Stimulated activated CD8-positive, alpha-beta memory T cell treated with anti-CD3 and anti-CD28 coated beads, Interleukin-15, amount 100 ng/mL, for 4 hours (primary cell): Measurements from ENCODE around the gene PDZD2.
"Not testable (repeated sequence)": the region's sequence is repeated elsewhere in the genome, so short reads cannot be mapped to it uniquely, and the experiment has no call there.

Experiments used
- DNase-seq, 2 donors: peaks; one replicate each; pipeline ENCODE4 v3.0.0-alpha.2; 2020; ENCODE audit warnings: low read depth in 2 of 2

The PDZD2 gene

DNA sequence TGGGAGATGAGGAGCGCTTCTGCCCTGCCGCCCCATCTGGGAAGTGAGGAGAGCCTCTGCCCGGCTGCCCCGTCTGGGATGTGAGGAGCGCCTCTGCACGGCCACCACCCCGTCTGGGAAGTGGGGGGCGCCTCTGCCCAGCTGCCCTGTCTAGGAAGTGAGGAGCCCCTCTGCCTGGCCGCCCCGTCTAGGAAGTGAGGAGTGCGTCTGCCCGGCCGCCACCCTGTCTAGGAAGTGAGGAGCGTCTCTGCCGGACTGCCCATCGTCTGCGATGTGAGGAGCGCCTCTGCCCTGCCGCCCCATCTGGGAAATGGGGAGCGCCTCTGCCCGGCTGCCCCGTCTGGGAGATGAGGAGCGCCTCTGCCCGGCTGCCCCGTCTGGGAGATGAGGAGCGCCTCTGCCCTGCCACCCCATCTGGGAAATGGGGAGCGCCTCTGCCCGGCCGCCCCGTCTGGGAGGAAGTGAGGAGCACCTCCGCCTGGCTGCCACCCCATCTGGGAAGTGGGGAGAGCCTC, 401.3 kb downstream of the PDZD2 start:
- not testable (repeated sequence) for DNase-seq

GRCh38 chr5:32042551-32042961, 403.6 kb downstream of the PDZD2 start:
- DNase-seq, result no peak

- DNase-seq, result no peak
Observed at GRCh38 chr5:32043105-32043504, 404.2 kb downstream of the PDZD2 start.

DNA sequence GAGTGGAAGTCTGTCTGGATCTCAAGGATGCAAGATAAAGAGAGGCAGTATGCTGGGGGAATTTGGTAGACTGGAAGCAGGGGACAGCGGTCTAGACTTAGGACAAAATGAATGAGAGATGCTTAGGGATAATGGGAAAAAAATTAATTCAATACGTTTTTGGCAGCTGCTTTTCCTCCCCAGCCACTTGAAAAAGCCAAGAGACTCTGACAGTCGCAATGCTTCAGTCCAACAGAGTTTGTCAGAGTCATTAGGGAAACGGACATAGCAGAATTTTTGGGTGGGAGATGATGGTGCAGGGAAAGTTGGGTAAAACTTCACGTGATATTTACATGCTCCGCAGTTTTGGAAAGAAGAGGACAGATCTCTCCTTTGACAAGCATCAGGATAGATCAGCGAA, 405.5 kb downstream of the PDZD2 start:
- DNase-seq, result no peak

GRCh38 chr5:32044939-32045338, 406.0 kb downstream of the PDZD2 start:
- DNase-seq, result no peak

DNA sequence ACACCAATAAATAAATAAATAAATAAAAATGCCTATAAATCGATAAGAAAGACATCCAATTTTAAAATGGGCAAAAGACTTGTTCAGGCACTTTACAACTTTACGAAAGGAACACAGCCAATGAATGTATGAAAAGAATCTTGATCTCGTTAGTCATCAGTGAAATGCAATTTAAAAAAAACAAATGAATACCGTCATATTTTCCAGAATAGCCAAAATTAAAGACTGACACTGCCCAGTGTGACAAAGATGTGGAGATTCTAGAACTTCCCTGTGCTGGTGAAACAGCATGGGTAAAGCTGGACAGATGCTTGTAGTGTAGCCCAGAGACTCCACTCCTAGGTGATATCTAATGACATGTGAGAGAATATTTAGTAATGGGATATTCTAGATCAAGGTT, 408.1 kb downstream of the PDZD2 start:
- no peak for DNase-seq

DNA sequence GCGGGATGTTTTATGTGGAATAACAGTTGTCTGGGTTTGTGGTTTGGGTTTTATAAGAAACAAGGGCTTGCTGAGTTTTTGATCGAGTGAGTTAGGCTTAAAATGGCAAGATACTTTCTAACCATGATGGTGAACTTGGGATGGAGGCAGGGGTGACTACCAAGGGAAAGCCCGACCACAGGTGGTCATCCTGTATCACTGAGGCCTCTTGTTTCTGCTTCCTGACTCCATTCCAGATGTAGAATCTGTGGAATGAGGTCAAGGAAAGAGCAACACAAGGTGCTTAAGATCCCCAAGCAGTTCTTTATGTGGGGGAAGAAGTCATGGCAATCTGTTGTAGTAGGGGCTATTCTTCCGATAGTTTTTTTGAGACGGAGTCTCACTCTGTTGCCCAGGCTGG, 412.9 kb downstream of the PDZD2 start:
- DNase-seq, result no peak

DNA sequence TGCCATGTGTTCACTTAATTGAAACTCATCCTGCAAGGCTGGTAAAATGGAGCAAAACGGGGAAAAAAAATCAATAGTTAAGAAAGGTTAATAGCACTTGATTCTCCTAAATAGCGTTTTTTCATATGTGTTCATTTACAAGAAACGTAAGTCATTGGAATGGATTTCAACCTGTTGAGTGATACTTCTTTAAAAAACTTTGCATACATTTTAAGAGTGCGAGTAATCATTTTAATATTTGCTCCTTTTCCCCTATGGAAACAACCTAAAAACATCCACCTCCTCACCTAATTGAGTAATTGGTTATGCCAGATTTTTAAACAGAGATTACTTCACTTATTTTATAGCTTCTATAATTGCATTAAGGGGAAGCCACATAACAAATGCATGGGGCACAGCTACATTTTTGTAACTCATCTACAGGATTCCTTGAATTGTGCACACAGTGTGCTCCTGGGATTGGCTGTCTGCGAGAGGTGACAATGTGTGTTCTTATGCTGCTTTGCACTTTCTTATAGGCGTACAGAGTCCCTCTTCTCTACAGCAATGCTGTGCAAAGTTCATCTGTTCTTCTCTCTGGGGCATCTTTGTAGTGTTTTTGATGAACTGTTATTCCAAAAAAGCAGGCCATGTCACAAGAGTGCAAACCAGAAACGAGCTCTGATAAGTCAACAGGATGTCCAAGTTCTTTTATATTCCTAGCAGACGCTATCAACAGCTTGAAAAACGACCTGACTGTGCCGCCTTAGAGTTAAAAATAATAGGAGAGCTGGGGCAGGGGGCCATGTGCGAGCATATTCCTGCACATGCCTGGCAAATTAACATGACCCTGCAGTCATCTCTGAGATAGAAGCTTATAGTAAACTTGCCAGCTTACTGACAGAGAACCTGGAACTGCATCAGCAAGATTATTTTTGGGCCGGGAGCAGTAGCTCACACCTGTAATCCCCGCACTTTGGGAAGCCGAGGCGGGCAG, 417.2 kb downstream of the PDZD2 start:
- DNase-seq, result no peak

DNA sequence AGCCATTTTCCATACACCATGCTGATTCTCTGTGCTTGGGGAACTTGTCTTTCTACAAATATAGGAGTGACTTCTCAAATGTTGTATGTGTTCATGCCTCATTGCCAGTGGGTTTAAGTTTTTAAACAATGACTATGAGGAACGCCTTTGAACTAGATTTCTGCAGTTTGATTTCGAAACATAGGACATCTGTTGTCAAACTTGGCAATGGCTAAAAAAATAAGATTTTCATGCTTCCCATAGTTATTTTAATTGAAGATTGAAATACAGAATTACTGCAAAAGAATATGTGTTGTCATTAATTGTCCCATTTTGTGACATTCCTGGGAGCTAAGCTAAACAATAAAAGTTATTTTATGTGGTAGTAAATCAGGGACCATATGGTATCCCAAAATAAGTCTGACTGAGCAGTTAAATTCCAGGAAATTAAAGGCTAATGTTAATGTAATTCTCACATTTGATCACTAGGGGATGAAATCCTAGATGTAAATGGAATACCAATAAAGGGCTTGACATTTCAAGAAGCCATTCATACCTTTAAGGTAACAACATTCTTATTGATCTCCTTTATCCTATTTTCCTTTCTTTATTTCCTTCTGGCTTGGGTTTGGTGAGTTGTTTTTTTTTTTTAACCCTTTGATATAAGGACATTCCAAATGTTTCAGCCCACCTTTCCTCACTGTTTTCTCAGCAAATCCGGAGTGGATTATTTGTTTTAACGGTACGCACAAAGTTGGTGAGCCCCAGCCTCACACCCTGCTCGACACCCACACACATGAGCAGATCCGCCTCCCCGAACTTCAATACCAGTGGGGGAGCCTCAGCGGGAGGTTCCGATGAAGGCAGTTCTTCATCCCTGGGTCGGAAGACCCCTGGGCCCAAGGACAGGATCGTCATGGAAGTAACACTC, 418.5 kb downstream of the PDZD2 start:
- DNase-seq, result no peak

- DNase-seq, result no peak
Observed at GRCh38 chr5:32058101-32058500, 419.2 kb downstream of the PDZD2 start.

GRCh38 chr5:32058997-32059396, 420.1 kb downstream of the PDZD2 start:
- DNase-seq, result no peak

GRCh38 chr5:32059761-32060530, 421.0 kb downstream of the PDZD2 start:
- DNase-seq, result no peak

DNA sequence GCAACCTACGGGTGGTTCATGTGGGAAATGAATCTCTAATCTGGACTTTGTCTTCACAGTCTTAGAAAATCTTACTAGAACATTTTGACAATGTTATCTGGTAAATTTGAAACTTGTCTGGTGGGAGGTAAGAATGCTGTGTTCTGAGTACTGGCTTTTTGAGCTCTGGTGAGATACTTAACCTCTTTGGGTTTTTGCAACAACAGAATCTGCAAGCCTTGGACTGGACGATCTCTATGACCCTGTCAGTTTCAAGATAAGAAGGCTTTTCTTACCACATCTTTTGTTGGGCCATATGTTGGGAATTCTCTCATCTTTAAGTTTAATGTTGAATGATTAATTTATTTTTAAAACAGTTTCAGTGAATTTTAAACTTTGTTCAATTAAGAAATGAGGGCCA, 422.3 kb downstream of the PDZD2 start:
- no peak for DNase-seq

- no peak for DNase-seq
Observed at GRCh38 chr5:32066448-32066847, 427.5 kb downstream of the PDZD2 start.

GRCh38 chr5:32067774-32068470, 429.0 kb downstream of the PDZD2 start:
- DNase-seq, result no peak

- no peak for DNase-seq
Observed at GRCh38 chr5:32068561-32068960, 429.6 kb downstream of the PDZD2 start.

GRCh38 chr5:32069396-32069795, 430.5 kb downstream of the PDZD2 start:
- no peak for DNase-seq

DNA sequence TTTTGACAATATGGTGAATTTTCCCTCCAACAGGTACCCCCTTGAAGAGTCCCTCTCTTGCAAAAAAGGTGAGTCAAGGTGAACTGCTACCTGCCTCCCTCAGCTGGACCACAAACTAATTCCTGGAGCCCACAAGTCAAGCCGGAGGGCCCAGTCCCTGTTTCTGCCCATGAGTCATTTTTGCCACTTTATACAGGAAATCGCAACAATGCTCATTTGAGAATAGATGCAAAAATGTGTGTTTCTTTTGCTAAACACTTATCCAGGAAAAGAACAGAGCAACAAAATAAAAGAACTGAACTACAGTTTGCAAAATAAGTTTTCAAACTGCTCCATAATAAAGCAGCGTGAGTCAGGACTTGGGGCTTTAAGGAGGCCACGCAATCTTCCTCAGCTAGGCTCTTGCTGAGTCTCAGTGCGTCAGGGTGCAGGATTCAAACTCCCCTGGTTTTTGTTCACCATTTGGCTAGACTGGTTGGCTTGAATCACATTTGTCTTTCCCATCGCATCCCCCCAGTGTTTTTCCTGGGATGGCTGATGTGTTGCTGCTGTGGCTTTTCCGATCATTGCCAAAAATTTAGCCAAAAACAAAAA, 432.5 kb downstream of the PDZD2 start:
- DNase-seq, result no peak

DNA sequence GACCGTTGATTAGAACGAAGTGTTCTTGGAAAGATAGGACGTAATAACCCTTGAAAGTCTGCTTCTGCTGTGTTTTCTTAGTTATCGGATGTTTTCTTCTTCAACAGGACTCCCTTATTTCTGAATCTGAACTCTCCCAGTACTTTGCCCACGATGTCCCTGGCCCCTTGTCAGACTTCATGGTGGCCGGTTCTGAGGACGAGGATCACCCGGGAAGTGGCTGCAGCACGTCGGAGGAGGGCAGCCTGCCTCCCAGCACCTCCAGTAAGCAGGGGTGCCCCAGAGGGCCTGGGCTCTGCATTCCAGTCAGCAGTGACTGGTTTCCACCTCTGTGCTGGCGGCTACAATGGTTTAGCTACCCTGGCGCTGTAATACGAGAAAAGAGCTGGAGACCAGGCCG, 433.1 kb downstream of the PDZD2 start:
- no peak for DNase-seq

GRCh38 chr5:32074401-32074800, 435.5 kb downstream of the PDZD2 start:
- no peak for DNase-seq
